Fibroblast of lung (primary cell): Measurements from ENCODE around the gene C20orf202.
"Not testable (repeated sequence)": the region's sequence is repeated elsewhere in the genome, so short reads cannot be mapped to it uniquely, and the experiment has no call there.

Experiments
- EZH2 ChIP-seq: IDR thresholded peaks from 2 replicates; pipeline ENCODE4 v1.5.1; 2012; ENCODE audit warnings: low read length, control low read depth, mild to moderate bottlenecking; ENCODE audit errors: missing control alignments
- TF ChIP-seq, protein P1 (sequence below), 2 donors: IDR thresholded peaks in 1 of 2; conservative IDR thresholded peaks in 1 of 2; 1 replicate in 1 of 2; 2 replicates in 1 of 2; pipeline ENCODE4 v1.5.1; 2011 to 2012; ENCODE audit warnings: low read length in 2 of 2, control low read depth in 1 of 2, inconsistent platforms in 1 of 2, low read depth in 1 of 2, mild to moderate bottlenecking in 1 of 2

DNA sequence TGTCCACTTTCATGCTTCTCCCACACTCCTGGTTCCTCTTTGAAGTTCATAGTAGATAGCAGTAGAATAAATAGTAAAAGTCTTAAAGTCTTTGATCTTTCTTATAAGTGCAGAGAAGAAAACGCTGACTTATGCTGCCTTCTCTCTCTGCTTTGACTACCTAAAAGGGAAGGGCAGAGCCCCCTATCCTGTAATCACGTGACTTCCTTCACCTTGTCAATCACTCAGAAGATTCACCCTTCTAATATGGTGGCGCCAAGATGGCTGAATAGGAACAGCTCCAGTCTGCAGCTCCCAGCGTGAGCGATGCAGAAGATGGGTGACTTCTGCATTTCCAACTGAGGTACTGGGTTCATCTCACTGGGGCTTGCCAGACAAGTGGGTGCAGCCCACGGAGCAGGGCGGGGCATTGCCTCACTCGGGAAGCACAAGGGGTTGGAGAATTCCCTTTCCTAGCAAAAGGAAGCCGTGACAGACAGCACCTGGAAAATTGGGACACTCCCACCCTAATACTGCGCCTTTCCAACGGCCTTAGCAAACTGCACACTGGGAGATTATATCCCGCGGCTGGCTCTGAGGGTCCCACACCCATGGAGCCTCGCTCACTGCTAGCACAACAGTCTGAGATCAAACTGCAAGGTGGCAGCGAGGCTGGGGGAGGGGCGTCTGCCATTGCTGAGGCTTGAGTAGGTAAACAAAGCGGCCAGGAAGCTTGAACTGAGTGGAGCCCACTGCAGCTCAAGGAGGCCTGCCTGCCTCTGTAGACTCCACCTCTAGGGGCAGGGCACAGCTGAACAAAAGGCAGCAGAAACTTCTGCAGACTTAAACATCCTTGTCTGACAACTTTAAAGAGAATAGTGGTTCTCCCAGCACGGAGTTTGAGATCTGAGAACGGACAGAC is 13.5 kb downstream of the C20orf202 start:
- TF ChIP-seq, protein P1, sequence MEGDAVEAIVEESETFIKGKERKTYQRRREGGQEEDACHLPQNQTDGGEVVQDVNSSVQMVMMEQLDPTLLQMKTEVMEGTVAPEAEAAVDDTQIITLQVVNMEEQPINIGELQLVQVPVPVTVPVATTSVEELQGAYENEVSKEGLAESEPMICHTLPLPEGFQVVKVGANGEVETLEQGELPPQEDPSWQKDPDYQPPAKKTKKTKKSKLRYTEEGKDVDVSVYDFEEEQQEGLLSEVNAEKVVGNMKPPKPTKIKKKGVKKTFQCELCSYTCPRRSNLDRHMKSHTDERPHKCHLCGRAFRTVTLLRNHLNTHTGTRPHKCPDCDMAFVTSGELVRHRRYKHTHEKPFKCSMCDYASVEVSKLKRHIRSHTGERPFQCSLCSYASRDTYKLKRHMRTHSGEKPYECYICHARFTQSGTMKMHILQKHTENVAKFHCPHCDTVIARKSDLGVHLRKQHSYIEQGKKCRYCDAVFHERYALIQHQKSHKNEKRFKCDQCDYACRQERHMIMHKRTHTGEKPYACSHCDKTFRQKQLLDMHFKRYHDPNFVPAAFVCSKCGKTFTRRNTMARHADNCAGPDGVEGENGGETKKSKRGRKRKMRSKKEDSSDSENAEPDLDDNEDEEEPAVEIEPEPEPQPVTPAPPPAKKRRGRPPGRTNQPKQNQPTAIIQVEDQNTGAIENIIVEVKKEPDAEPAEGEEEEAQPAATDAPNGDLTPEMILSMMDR (conservative IDR thresholded peaks at IDR 0.05 in 1 of 2, IDR thresholded peaks at IDR 0.05 in 1 of 2; ENCODE audit: low read depth in 1 of 2, low read length in 2 of 2) = not testable (repeated sequence)
- not testable (repeated sequence) for TF ChIP-seq EZH2
